GM12878 (cell line): ENCODE data around the gene ALG2. TPM values are rescaled to one million over a fixed set of nuclear protein-coding genes. Genes with fewer than 3 reads are reported as not detected.
A peak's percentile ranks its signal among the peaks of the same experiment; 100 is the strongest.

Experiments
- ATAC-seq: fragments of 200-7000 bp; cut with Tn5 transposase; 3 replicates; pipeline ENCODE4 v1.9.1; 2020; ENCODE audit warnings: mild to moderate bottlenecking, moderate library complexity
- BruUV-seq: library from RNA; stranded (reverse); fragments of 400-500 nt; replicated peaks from 2 replicates; lab custom pipeline; 2021; lab: Mats Ljungman, UMichigan
- CTCF ChIA-PET: fragments of 300-600 bp; sonication (Branson Sonifier 250); formaldehyde crosslinking; extraction: SDS; loops from one replicate; lab custom pipeline; 2021; ENCODE audit warnings: inconsistent platforms; lab: Yijun Ruan, JAX
- POLR2A ChIA-PET: fragments of 350-600 bp; formaldehyde crosslinking; extraction: SDS; loops from one replicate; lab custom pipeline; 2021; ENCODE audit warnings: inconsistent platforms; lab: Charles Lee
- RAD21 ChIA-PET: fragments of 300-600 bp; sonication (Branson Sonifier 250); formaldehyde crosslinking; loops from one replicate; lab custom pipeline; 2023; ENCODE audit warnings: antibody characterized with exemption; ENCODE audit not compliant: unreplicated experiment; lab: Charles Lee
- SMC1A ChIA-PET: fragments of 300-600 bp; sonication (Branson Sonifier 250); formaldehyde crosslinking; loops from one replicate; lab custom pipeline; 2023; ENCODE audit not compliant: unreplicated experiment, uncharacterized antibody; lab: Charles Lee
- DNase-seq: peaks from one replicate; pipeline ENCODE4 v3.0.0-alpha.2; 2011; ENCODE audit warnings: low read depth, low spot score
- FAIRE-seq: peaks from 3 replicates; lab custom pipeline; 2011; peaks lifted over from hg19 to GRCh38; lab: Jason Lieb, UNC
- H2AFZ ChIP-seq: 2 replicates; pipeline ENCODE4 v1.6.0; 2011; ENCODE audit warnings: low read depth, low read length, control low read depth; ENCODE audit not compliant: control insufficient read depth
- H3K27ac ChIP-seq: 2 replicates; pipeline ENCODE4 v1.5.1; 2011; ENCODE audit warnings: control low read depth; ENCODE audit not compliant: control insufficient read depth, insufficient read depth
- H3K27me3 ChIP-seq, 2 experiments: replicated peaks in 1 of 2; 2 replicates each; pipeline versions ENCODE4 v1.6.0 to v1.6.1; 2011; ENCODE audit warnings: low read length in 1 of 2; ENCODE audit not compliant: control insufficient read depth in 2 of 2, insufficient read depth in 2 of 2
- H3K36me3 ChIP-seq, 2 experiments: 2 replicates each; pipeline ENCODE4 v1.5.1; 2011; ENCODE audit warnings: low read length in 1 of 2; ENCODE audit not compliant: control insufficient read depth in 2 of 2, insufficient read depth in 2 of 2
- H3K4me1 ChIP-seq: 2 replicates; pipeline ENCODE4 v1.6.1; 2011; ENCODE audit warnings: mild to moderate bottlenecking, low read length, moderate library complexity, mixed read lengths; ENCODE audit not compliant: control insufficient read depth, insufficient read depth
- H3K4me2 ChIP-seq: 2 replicates; pipeline ENCODE4 v1.6.0; 2011; ENCODE audit warnings: control low read depth; ENCODE audit not compliant: control insufficient read depth, insufficient read depth
- H3K4me3 ChIP-seq: fragments of 200-600 bp; sonication (generic); 2 replicates; pipeline ENCODE4 v1.5.1; 2016
- H3K79me2 ChIP-seq: 2 replicates; pipeline ENCODE4 v1.6.0; 2011; ENCODE audit warnings: low read length; ENCODE audit not compliant: control insufficient read depth, insufficient read depth
- H3K9ac ChIP-seq: 2 replicates; pipeline ENCODE4 v1.8.0; 2011; ENCODE audit warnings: low read length, control low read depth, mixed read lengths; ENCODE audit not compliant: control insufficient read depth, insufficient read depth
- H3K9me3 ChIP-seq: replicated peaks from 3 replicates; pipeline ENCODE4 v1.5.1; 2011; ENCODE audit warnings: mild to moderate bottlenecking, low read length; ENCODE audit not compliant: control insufficient read depth, insufficient read depth
- H4K20me1 ChIP-seq: 2 replicates; pipeline ENCODE4 v1.6.0; 2011; ENCODE audit not compliant: control insufficient read depth, insufficient read depth
- E2F4 ChIP-seq: IDR thresholded peaks from 2 replicates; pipeline ENCODE4 v1.6.1; 2012; ENCODE audit warnings: low read depth, low read length, improper control_type of control experiment
- NFIC ChIP-seq: IDR thresholded peaks from 2 replicates; pipeline ENCODE4 v1.6.1; 2012; ENCODE audit warnings: low read depth, mild to moderate bottlenecking, inconsistent platforms, low read length, moderate library complexity
- POLR2A ChIP-seq: IDR thresholded peaks from 2 replicates; pipeline ENCODE4 v1.6.1; 2011; ENCODE audit warnings: low read depth, mild to moderate bottlenecking, low read length
- RELA ChIP-seq: fragments of 450-650 bp; IDR thresholded peaks from 2 replicates; pipeline ENCODE4 v1.8.0; 2014; ENCODE audit warnings: borderline replicate concordance; ENCODE audit not compliant: partially characterized antibody
- TCF3 ChIP-seq: IDR thresholded peaks from 2 replicates; pipeline ENCODE4 v1.6.1; 2012; ENCODE audit warnings: low read depth, mild to moderate bottlenecking, low read length, borderline replicate concordance; ENCODE audit not compliant: insufficient read depth
- WGBS: methylation state at CpG from one replicate; pipeline ENCODE4 v1.1.6; 2016; ENCODE audit warnings: low lambda C conversion rate; ENCODE audit not compliant: insufficient replicate concordance, insufficient coverage; ENCODE audit errors: missing lambda C conversion rate; 5-methylcytosine and 5-hydroxymethylcytosine counted together
- in situ Hi-C: fragments of 300-500 bp; cut with MboI; formaldehyde crosslinking; loops from 9 replicates; pipeline ENCODE4 v1.14.3; 2018; ENCODE audit warnings: mixed read lengths
- intact Hi-C: fragments of 100-400 bp; cut with micrococcal nuclease; formaldehyde crosslinking; loops from one replicate; pipeline ENCODE4 v1.14.2; 2022; ENCODE audit not compliant: unreplicated experiment
- polyA plus RNA-seq, 11 experiments: library from polyadenylated mRNA; depleted of rRNA in 4 of 11; unstranded in 6 of 11; stranded (reverse) in 5 of 11; fragments of >200 nt; fragmentation: Nextera tagmentation in 4 of 11; fragmentation: Illumina TruSeq in 1 of 11; extraction: Ambion mirVana in 4 of 11; extraction: Trizol in 1 of 11; gene quantifications; 1 replicate in 1 of 11; 2 replicates in 10 of 11; pipeline versions ENCODE4 v1.2.1 to v1.2.3, GENCODE V29; 2011 to 2016; ENCODE audit warnings: inconsistent platforms in 2 of 11, missing spikeins in 2 of 11, low read depth in 1 of 11
- total RNA-seq, 4 experiments: library from RNA; depleted of rRNA in 3 of 4; stranded (reverse); fragments of >200 nt in 3 of 4; fragmentation: Illumina TruSeq in 1 of 4; extraction: Trizol in 1 of 4; gene quantifications; 2 replicates each; pipeline versions ENCODE4 v1.2.1 to v1.2.3, GENCODE V29; 2013 to 2021
- TF ChIP-seq, protein P1 (sequence below): fragments of 450-650 bp; formaldehyde crosslinking; IDR thresholded peaks from 2 replicates; pipeline ENCODE4 v1.4.0; 2020; ENCODE audit warnings: mild to moderate bottlenecking, moderate library complexity

The ALG2 gene
- total and polyA plus RNA-seq, 10 of the 15 experiments (the other 5 are each of a cell fraction or from before 2014, with no cell fraction given), result 8.8 to 52.5 (median 38.6) TPM

DNA sequence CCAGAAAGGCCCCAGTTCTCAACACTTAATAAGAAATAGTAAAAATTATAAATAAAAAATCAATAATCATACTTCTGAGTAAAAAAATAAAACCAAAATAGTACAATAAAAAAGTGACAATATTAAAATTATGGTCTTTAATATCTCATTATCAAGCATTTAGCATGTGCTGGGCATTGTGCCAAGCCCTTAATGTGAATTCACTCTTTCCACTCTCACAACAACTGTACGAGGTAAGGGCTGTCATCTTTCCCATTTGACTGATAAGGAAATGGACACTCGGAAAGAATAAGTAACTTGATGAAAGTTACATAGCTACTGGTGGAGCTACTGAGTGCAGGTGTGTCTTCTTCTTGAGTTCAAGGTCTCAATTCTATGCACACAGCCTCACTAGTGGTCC lies 43.9 kb upstream of the ALG2 start:
- no peaks in the 10 kb centered on the region for H3K36me3 ChIP-seq
- WGBS, result 50% methylated on average over 2 of the region's 2 CpGs
- no peaks in the 10 kb centered on the region for H3K9me3 ChIP-seq
- ATAC-seq (no peak), DNase-seq (no peak), FAIRE-seq (no peak)
- H3K4me1 ChIP-seq, result peaks cover 40% of the 10 kb centered on the region
- H3K79me2 ChIP-seq, result no peaks in the 10 kb centered on the region
- POLR2A ChIA-PET, result interaction anchor here (0.6 to 1.9 kb wide), 6 partner anchors 10 to 83 kb away, joined by 3 to 9 read pairs (median 4); no protein-coding TSS in a partner anchor
- no peak overlapping the region for H3K4me3 ChIP-seq
- H3K27me3 ChIP-seq, result no peaks in the 10 kb centered on the region
- SMC1A ChIA-PET, result interaction anchor here (0.6 to 5.7 kb wide), 39 partner anchors 8 to 756 kb away, joined by 3 to 96 read pairs (median 4); partner anchors contain the start of genes NR4A3 and SEC61B
- BruUV-seq, result no TSS peak
- H4K20me1 ChIP-seq, result no peaks in the 10 kb centered on the region
- intact Hi-C loops (loop anchor here (1.0 to 5.0 kb wide), 5 partner anchors 43 to 745 kb away; partner anchors contain the start of genes NR4A3 and SEC61B), in situ Hi-C loops (no loop called here)
- H3K27ac ChIP-seq, result no peak overlapping the region
- H2AFZ ChIP-seq, result no peak overlapping the region
- no peak for TF ChIP-seq TCF3
- TF ChIP-seq E2F4, result no peak
- TF ChIP-seq RELA, result no peak
- TF ChIP-seq NFIC, result no peak
- TF ChIP-seq, protein P1, sequence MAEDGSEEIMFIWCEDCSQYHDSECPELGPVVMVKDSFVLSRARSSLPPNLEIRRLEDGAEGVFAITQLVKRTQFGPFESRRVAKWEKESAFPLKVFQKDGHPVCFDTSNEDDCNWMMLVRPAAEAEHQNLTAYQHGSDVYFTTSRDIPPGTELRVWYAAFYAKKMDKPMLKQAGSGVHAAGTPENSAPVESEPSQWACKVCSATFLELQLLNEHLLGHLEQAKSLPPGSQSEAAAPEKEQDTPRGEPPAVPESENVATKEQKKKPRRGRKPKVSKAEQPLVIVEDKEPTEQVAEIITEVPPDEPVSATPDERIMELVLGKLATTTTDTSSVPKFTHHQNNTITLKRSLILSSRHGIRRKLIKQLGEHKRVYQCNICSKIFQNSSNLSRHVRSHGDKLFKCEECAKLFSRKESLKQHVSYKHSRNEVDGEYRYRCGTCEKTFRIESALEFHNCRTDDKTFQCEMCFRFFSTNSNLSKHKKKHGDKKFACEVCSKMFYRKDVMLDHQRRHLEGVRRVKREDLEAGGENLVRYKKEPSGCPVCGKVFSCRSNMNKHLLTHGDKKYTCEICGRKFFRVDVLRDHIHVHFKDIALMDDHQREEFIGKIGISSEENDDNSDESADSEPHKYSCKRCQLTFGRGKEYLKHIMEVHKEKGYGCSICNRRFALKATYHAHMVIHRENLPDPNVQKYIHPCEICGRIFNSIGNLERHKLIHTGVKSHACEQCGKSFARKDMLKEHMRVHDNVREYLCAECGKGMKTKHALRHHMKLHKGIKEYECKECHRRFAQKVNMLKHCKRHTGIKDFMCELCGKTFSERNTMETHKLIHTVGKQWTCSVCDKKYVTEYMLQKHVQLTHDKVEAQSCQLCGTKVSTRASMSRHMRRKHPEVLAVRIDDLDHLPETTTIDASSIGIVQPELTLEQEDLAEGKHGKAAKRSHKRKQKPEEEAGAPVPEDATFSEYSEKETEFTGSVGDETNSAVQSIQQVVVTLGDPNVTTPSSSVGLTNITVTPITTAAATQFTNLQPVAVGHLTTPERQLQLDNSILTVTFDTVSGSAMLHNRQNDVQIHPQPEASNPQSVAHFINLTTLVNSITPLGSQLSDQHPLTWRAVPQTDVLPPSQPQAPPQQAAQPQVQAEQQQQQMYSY (CRISPR knock-in tag), result no peak
- TF ChIP-seq POLR2A, result no peak
- RAD21 ChIA-PET, result interaction anchor here (0.6 to 4.4 kb wide), 21 partner anchors 10 to 944 kb away, joined by 3 to 98 read pairs (median 3); no protein-coding TSS in a partner anchor
- 0 out of 2 replicates have a peak overlapping the region, but pooled peaks have one; percentile 83 for H3K4me2 ChIP-seq
- CTCF ChIA-PET, result interaction anchor here (0.6 to 6.0 kb wide), 38 partner anchors 8 to 957 kb away, joined by 3 to 160 read pairs (median 4); no protein-coding TSS in a partner anchor
- H3K9ac ChIP-seq, result no peak overlapping the region
